ENCODE measurements around the gene TBXAS1.

TBXAS1 gene

GRCh38 chr7:139989366-139990141 is 160.5 kb downstream of the TBXAS1 start:
- H3K27ac ChIP-seq (ENCODE audit: low read depth, low read length) = no peak overlapping the region
- H3K4me2 ChIP-seq (ENCODE audit: low read length) = no peak overlapping the region
- no peaks in the 10 kb centered on the region for H3K36me3 ChIP-seq (ENCODE audit: control insufficient read depth, low read length)
- H4K20me1 ChIP-seq (ENCODE audit: control insufficient read depth, insufficient read depth, low read depth, low read length) = no peaks in the 10 kb centered on the region
- peaks cover 8% of the 10 kb centered on the region for H3K4me1 ChIP-seq (ENCODE audit: control insufficient read depth, low read length)
- no peaks in the 10 kb centered on the region for H3K9me3 ChIP-seq (ENCODE audit: control insufficient read depth, insufficient read depth, low read length)
- peaks cover 3% of the 10 kb centered on the region; the same call in 1 of the 2 replicates for H3K27me3 ChIP-seq (ENCODE audit: control insufficient read depth, low read length)
- no peak for TF ChIP-seq EZH2phosphoT487 (IDR thresholded peaks at IDR 0.05; ENCODE audit: borderline replicate concordance, low read length)
- no peak for TF ChIP-seq CTCF (IDR thresholded peaks at IDR 0.05; ENCODE audit: low read depth, low read length, poor library complexity, severe bottlenecking)
- no peaks in the 10 kb centered on the region for H3K79me2 ChIP-seq (ENCODE audit: control insufficient read depth, low read length)
- no peak overlapping the region for H3K4me3 ChIP-seq (ENCODE audit: low read length)
- no peaks in the 10 kb centered on the region for H3F3A ChIP-seq (ENCODE audit: control insufficient read depth, insufficient read depth)
- no peaks in the 10 kb centered on the region for H3K9me2 ChIP-seq (replicated peaks; ENCODE audit: control insufficient read depth, low read length)

DNA sequence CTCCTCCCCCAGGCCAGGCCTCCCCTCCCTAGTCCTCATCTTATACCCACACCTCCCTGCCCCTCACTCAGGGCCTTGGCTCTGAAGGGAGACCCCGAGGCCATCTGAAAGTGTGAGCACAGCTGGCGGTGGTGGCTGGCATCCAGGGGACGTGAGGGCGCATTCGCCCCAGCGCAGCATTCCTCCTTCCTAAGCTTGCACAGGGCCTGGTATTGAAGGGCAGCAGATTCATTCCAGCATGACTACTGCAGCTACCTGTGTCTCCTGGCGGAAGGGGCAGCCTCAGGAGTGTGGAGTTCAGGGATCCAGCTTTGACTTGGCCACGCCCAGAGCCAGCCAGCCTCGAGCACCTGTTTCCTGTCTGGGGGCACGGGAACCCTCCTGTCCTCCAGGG is 161.1 kb downstream of the TBXAS1 start:
- Histone ChIP-seq H3K36me3 (ENCODE audit: control insufficient read depth, low read length) (no peaks in the 10 kb centered on the region), H3K9me2 (replicated peaks; ENCODE audit: control insufficient read depth, low read length) (no peaks in the 10 kb centered on the region), H3K4me2 (ENCODE audit: low read length) (no peak overlapping the region), H3K9me3 (ENCODE audit: control insufficient read depth, insufficient read depth, low read length) (no peaks in the 10 kb centered on the region), H3K27ac (ENCODE audit: low read depth, low read length) (no peak overlapping the region), H3K79me2 (ENCODE audit: control insufficient read depth, low read length) (no peaks in the 10 kb centered on the region), H3F3A (ENCODE audit: control insufficient read depth, insufficient read depth) (no peaks in the 10 kb centered on the region), H4K20me1 (ENCODE audit: control insufficient read depth, insufficient read depth, low read depth, low read length) (no peaks in the 10 kb centered on the region), H3K4me3 (ENCODE audit: low read length) (no peak overlapping the region), H3K27me3 (ENCODE audit: control insufficient read depth, low read length) (peaks cover 3% of the 10 kb centered on the region; the same call in 1 of the 2 replicates), H3K4me1 (ENCODE audit: control insufficient read depth, low read length) (peaks cover 8% of the 10 kb centered on the region)
- TF ChIP-seq CTCF (IDR thresholded peaks at IDR 0.05; ENCODE audit: low read depth, low read length, poor library complexity, severe bottlenecking) (no peak), EZH2phosphoT487 (IDR thresholded peaks at IDR 0.05; ENCODE audit: borderline replicate concordance, low read length) (no peak)

DNA sequence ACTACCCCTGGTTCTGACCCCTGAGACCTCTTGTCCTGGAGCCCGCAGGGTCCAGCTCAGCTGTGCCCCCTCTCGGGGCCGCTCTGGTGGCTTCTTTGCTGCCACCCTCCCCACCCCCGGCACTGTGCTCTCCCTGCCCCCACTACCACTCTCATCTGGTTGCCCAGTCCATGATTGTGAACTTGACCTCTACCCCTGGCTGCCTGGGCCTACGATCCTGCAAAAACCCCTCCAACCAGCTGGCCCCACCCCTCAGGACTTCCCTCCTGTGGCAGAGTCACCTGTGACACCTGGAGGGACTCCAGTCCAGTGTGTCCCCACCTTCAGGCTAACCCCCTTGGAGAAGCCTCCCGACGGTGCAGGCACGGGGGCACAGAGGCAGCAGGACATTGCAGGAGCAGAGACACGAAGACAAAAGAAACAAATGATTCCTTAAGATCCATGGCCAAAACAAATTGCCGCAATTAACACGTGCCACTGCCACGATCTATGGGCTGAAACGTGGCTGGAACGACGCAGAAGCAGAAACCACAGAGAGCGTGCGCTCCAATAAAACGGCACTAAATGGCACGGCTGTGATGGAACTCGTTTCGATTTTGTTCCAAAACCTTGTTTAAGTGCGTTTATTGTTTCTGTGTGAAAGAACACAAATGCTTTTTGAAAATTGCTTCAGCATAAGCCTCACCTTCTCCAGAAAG is 161.7 kb downstream of the TBXAS1 start:
- Histone ChIP-seq H3K4me1 (ENCODE audit: control insufficient read depth, low read length) (peaks cover 8% of the 10 kb centered on the region), H3K79me2 (ENCODE audit: control insufficient read depth, low read length) (no peaks in the 10 kb centered on the region), H3K27ac (ENCODE audit: low read depth, low read length) (no peak overlapping the region), H3K27me3 (ENCODE audit: control insufficient read depth, low read length) (peaks cover 3% of the 10 kb centered on the region; the same call in 1 of the 2 replicates), H3K36me3 (ENCODE audit: control insufficient read depth, low read length) (no peaks in the 10 kb centered on the region), H4K20me1 (ENCODE audit: control insufficient read depth, insufficient read depth, low read depth, low read length) (no peaks in the 10 kb centered on the region), H3K4me2 (ENCODE audit: low read length) (no peak overlapping the region), H3K9me3 (ENCODE audit: control insufficient read depth, insufficient read depth, low read length) (no peaks in the 10 kb centered on the region), H3F3A (ENCODE audit: control insufficient read depth, insufficient read depth) (no peaks in the 10 kb centered on the region), H3K4me3 (ENCODE audit: low read length) (no peak overlapping the region), H3K9me2 (replicated peaks; ENCODE audit: control insufficient read depth, low read length) (no peaks in the 10 kb centered on the region)
- TF ChIP-seq EZH2phosphoT487 (IDR thresholded peaks at IDR 0.05; ENCODE audit: borderline replicate concordance, low read length) = no peak
- TF ChIP-seq CTCF (IDR thresholded peaks at IDR 0.05; ENCODE audit: low read depth, low read length, poor library complexity, severe bottlenecking) = no peak

All from DOHH2 (cell line).